ENCODE data around the gene LRRC46. TPM values are rescaled to one million over a fixed set of nuclear protein-coding genes. Genes with fewer than 3 reads are reported as not detected.

LRRC46 gene
- total RNA-seq, 4 donors from 2014 or later, result 0.45 TPM; not detected in 3

GRCh38 chr17:47857551-47858455 is 26.3 kb downstream of the LRRC46 start:
- Histone ChIP-seq H3K9me3 (no peaks in the 10 kb centered on the region), H3K27ac (replicated peaks in 1 of 4) (no peak overlapping the region), H3K27me3 (peaks cover 0 to 82% (median 47%) of the 10 kb centered on the region in 4 donors), H3K4me3 (no peak overlapping the region), H3K36me3 (no peaks in the 10 kb centered on the region), H3K4me1 (no peaks in the 10 kb centered on the region)
- no peak for DNase-seq (ENCODE audit: extremely low spot score)
- intact Hi-C loops (cut with DNase I), result no loop called here
- WGBS, result 64% methylated on average over 14 of the region's 16 CpGs
- TF ChIP-seq POLR2A (IDR thresholded peaks at IDR 0.05; ENCODE audit: low read depth) (no peak), POLR2AphosphoS5 (IDR thresholded peaks at IDR 0.05) (no peak), CTCF (IDR thresholded peaks at IDR 0.05) (no peak), EP300 (IDR thresholded peaks at IDR 0.05) (no peak)

GRCh38 chr17:47860386-47860785 is 28.9 kb downstream of the LRRC46 start:
- TF ChIP-seq POLR2A (IDR thresholded peaks at IDR 0.05; ENCODE audit: low read depth) (no peak), EP300 (IDR thresholded peaks at IDR 0.05) (no peak), CTCF (IDR thresholded peaks at IDR 0.05) (no peak), POLR2AphosphoS5 (IDR thresholded peaks at IDR 0.05) (no peak)
- no peaks in the 10 kb centered on the region for H3K36me3 ChIP-seq
- no peak overlapping the region for H3K4me3 ChIP-seq
- peaks cover 0 to 67% (median 22%) of the 10 kb centered on the region in 4 donors for H3K27me3 ChIP-seq
- no peaks in the 10 kb centered on the region for H3K4me1 ChIP-seq
- DNase-seq (ENCODE audit: extremely low spot score), result no peak
- intact Hi-C loops (cut with DNase I), result no loop called here
- H3K27ac ChIP-seq (replicated peaks in 1 of 4), result no peak overlapping the region
- 86% methylated on average over 5 of the region's 5 CpGs for WGBS
- H3K9me3 ChIP-seq, result no peaks in the 10 kb centered on the region

GRCh38 chr17:47862621-47863440 is 31.4 kb downstream of the LRRC46 start:
- 59% methylated on average over 7 of the region's 7 CpGs for WGBS
- intact Hi-C loops (cut with DNase I), result no loop called here
- peaks cover 0 to 67% (median 7%) of the 10 kb centered on the region in 4 donors for H3K27me3 ChIP-seq

GRCh38 chr17:47864791-47865216 is 33.3 kb downstream of the LRRC46 start:
- DNase-seq (ENCODE audit: extremely low spot score), result no peak
- peaks cover 0 to 68% (median 2%) of the 10 kb centered on the region in 4 donors for H3K27me3 ChIP-seq

More at GRCh38 chr17:47862621-47863440, 31.4 kb downstream of the LRRC46 start:
- H3K27ac ChIP-seq (replicated peaks in 1 of 4), result no peak overlapping the region
- TF ChIP-seq CTCF (IDR thresholded peaks at IDR 0.05) (no peak), POLR2AphosphoS5 (IDR thresholded peaks at IDR 0.05) (no peak), EP300 (IDR thresholded peaks at IDR 0.05) (no peak), POLR2A (IDR thresholded peaks at IDR 0.05; ENCODE audit: low read depth) (no peak)
- H3K9me3 ChIP-seq, result no peaks in the 10 kb centered on the region
- H3K4me3 ChIP-seq, result no peak overlapping the region
- no peak for DNase-seq (ENCODE audit: extremely low spot score)
- H3K36me3 ChIP-seq, result no peaks in the 10 kb centered on the region
- H3K4me1 ChIP-seq, result no peaks in the 10 kb centered on the region

More at GRCh38 chr17:47864791-47865216, 33.3 kb downstream of the LRRC46 start:
- Histone ChIP-seq H3K4me1 (no peaks in the 10 kb centered on the region), H3K9me3 (no peaks in the 10 kb centered on the region), H3K4me3 (no peak overlapping the region), H3K27ac (replicated peaks in 1 of 4) (no peak overlapping the region), H3K36me3 (no peaks in the 10 kb centered on the region)
- intact Hi-C loops (cut with DNase I), result no loop called here
- WGBS, result 61% methylated on average over 7 of the region's 7 CpGs
- TF ChIP-seq EP300 (IDR thresholded peaks at IDR 0.05), result no peak
- no peak for TF ChIP-seq CTCF (IDR thresholded peaks at IDR 0.05)
- no peak for TF ChIP-seq POLR2A (IDR thresholded peaks at IDR 0.05; ENCODE audit: low read depth)
- TF ChIP-seq POLR2AphosphoS5 (IDR thresholded peaks at IDR 0.05), result no peak

Data from esophagus muscularis mucosa (tissue), 4 donors.